Activated CD8-positive, alpha-beta memory T cell treated with anti-CD3 and anti-CD28 coated beads for 1 hour (primary cell): ENCODE results near the gene ARFGEF3.
"Not testable (repeated sequence)": the region's sequence is repeated elsewhere in the genome, so short reads cannot be mapped to it uniquely, and the experiment has no call there.

ENCODE experiments used
- DNase-seq, 2 donors: peaks; one replicate each; pipeline ENCODE4 v3.0.0-alpha.2; 2020; ENCODE audit warnings: low read depth in 1 of 2; ENCODE audit errors: extremely low read depth in 1 of 2

The ARFGEF3 gene

DNA sequence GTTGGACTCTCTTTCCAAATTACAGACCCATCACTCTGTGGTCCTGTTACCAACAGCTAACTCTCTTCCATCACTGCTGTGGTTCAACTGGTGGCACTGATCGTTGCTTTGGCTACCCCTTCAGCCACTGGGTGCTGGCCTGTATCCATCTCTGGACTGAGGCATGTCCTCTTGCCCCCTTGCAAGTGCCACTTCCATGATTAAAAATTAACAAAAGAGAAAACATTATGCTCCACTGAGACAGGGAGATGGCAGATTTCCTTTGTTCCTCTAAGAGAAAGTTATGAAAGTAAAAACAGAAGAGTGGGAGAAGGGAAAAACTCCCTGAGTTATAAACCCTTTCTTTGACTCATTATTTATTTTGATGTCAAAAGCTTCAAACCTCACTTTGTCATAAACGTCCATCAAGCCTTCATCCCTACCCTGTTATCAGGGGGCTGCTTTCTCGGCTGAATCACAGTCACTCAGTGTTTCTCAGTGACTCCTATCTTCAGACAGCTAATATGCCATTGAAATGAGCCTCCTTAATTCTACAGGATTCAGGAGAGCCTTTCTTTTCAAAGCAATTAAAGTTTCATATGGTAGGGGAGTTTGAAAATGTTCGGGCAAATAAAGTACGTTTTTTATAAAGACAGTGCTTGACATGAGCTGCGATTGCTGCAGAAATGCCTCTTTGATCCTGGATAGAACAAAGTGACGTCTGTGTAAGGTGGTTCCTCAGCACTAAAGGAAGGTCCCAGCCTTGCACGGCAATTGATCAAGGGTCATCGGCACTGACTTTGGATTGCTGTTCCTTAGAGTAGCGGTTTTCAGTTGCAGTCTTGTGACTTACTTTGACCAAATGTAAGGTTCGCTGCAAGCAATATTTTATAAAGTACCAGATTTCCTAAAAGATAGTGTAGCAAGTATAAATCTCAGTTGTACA lies 106.5 kb downstream of the ARFGEF3 start:
- DNase-seq = no peak

DNA sequence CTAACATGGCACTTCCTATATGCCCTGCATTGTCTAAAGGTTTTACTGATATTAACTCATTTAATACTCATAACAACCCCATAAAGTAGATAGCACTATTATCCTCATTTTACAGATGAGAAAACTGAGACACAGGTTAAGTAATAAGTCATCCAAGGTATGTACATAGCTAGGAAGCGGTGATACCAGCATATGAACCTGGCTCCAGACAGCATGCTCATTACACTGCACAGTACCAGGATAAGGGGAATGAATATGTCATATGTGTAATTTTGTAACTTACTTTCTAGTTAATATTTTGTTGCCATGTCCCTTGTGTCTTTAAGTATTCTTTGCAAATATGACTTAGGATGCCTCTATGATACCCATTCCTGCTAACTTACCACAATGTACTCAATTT lies 109.7 kb downstream of the ARFGEF3 start:
- no peak for DNase-seq

DNA sequence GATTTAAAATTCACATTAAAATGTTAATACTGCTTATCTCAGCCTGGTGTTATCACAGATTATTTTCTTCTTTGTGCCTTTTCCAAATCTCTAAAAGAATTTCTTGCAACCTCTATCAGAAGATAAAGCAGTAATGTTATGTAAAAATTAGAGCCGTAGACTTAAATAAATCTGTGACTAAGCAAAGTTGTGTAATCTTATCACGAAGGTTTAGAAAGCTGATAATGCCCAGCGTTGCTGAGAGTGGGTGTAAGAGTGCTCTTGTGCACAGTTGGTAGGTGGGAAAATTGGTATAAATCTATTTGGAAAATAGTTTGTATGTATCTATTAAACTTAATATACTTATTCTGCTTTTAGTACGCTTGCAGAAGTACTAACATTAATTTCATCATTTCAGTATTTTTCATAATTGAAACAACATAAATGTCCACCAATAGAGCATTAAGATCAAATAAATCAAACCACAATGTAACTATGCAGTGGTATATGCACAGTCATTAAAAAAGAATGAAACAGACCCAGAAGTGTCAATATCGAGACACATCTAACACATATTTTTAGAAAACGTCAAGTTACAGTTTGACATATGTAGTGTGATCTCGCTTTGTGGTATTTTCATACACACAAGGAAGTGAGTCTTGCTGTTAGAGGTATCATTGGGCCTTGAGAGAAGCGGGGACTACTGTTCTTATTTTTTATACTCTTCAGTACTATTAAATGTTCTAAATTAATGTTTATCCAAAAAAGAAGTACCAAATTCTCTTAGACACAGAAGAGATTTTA lies 111.0 kb downstream of the ARFGEF3 start:
- DNase-seq = no peak

DNA sequence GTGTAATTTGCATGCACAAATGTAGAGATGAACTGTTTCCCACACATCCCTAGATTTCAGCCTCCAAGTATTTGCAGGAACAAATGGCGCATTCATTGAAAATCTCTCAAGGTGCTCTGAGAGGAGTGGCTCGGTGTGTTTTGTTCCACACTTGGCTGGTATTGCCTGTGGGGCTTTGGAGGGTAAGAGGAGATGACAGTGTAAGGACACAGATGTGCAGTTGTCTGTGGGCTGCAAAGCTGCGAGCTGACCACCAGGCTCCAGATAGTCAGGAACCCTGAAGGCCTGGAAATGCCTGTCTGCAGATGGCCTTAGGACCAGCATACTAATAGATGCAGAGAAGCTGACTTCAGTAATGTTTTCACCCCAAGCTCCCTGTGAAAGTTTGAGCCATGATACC lies 114.2 kb downstream of the ARFGEF3 start:
- DNase-seq = no peak

DNA sequence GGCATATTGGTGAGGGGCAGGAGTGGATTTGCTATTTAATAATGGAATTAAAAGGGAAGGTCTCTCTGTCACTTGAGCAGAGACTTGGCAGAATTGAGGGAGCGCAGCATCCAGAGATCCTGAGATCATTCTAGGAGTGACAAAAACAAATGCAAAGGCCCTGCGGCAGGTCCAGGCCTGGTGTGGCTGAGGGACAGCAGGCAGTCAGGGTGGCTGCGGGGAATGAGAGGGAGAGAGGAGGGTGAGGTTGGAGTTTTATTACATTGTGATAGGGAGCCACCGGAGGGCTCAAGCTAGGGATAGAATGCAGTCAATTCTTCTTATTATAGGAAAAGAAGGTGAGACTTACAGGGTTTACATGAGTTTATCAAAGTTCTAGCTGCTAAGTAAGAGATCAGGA lies 116.1 kb downstream of the ARFGEF3 start:
- no peak for DNase-seq

DNA sequence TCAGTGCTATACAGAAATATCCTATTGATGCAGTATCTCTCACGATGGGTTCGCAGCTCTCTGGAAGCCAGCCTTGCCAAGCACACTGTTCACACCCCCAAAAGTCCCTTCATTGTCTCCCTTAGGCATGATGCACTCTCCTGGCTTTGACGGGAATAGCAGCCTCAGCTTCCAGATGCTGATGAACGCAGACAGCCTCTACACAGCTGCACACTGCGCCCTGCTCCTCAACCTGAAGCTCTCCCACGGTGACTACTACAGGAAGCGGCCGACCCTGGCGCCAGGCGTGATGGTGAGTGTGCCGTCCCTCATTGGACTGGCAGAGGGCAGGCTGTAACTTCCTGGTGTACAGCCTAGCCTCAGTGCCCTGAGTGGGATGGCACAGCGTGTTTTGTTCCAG lies 116.6 kb downstream of the ARFGEF3 start:
- DNase-seq = no peak

DNA sequence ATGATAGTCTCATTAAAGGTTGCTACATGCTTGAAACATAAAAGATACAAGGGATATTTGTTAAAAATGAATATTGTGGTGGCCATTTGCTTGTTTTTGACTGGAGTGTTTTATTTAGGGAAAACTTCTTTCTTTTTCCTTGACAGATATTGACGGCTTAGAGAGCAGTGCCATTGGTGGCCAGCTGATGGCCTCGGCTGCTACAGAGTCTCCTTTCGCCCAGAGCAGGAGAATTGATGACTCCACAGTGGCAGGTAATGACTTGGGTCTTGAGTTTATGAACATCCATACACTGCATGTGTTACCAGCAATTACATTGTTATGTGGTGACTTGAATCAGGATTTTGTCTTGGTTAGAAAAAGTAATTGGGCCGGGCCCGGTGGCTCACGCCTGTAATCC lies 124.1 kb downstream of the ARFGEF3 start:
- DNase-seq = no peak

DNA sequence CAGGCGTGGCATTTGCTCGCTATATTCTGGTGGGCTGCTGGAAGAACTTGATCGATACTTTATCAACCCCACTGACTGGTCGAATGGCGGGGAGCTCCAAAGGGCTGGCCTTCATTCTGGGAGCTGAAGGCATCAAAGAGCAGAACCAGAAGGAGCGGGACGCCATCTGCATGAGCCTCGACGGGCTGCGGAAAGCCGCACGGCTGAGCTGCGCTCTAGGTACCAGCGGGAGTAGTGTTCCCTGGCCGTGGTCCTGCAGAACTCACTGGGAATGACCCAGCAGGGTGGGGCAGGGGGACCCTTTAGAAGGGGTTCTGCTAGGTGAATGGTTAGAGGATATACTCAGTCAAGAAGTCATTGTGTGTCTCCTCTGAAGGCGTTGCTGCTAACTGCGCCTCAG lies 125.0 kb downstream of the ARFGEF3 start:
- DNase-seq = no peak

DNA sequence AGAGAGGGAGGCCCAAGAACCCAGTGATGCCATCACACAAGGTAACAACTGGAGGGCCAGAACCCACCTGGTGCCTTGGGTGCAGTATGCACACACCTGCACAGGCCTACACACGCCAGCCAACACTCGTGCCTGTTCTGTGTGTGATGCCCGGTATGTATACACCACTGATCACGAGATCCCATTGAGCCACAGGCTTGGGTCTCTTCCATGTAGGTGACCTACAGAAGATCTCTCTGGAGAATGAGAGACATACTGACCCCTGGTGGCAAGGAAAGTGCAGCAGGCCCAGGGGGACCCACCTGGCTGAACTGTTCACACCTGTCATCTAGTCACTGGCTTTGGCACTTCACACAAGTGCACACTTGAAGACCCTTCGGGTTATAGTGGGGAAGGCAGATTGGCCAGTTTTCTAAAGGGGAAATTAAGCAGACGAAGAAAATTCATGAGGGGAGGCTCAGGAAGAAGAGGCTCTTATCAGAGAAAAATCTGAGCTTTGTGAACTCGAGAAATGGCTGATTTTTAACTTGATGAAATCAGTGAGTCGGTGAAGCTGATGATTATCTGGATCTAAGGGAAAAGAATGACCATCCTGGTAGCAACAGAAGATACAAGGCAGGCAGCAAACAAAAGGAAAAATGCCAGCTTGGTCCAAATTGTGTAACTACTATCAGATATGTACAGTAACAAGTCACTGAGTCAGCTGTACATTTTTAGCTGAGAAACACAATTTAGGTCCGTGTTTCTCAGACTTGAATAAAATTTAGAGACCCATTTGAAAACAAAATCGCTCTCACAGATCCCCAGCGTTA lies 125.6 kb downstream of the ARFGEF3 start:
- DNase-seq = peak; percentile 4 to 15

DNA sequence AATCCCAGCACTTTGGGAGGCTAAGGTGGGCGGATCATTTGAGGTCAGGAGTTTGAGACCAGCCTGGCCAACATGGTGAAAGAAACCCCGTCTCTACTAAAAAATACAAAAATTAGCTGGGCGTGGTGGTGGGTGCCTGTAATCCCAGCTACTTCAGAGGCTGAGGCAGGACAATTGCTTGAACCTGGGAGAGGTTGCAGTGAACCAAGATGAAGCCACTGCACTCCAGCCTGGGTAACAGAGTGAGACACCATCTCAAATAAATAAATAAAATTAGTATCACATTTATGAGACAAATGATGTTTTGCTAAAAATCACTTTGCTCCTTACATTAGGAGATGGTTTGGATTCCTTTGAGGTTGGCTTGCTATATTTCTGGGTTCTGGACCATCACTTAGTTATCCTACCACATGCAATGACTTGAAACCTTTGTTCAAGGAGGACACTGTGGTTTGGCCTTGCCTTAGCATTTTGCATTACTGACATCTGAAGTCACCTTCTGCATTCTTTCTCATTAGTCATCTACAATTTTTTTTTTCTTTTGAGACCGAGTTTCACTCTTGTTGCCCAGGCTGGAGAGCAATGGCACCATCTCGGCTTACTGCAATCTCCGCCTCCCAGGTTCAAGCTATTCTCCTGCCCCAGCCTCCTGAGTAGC lies 126.8 kb downstream of the ARFGEF3 start:
- DNase-seq = not testable (repeated sequence)

DNA sequence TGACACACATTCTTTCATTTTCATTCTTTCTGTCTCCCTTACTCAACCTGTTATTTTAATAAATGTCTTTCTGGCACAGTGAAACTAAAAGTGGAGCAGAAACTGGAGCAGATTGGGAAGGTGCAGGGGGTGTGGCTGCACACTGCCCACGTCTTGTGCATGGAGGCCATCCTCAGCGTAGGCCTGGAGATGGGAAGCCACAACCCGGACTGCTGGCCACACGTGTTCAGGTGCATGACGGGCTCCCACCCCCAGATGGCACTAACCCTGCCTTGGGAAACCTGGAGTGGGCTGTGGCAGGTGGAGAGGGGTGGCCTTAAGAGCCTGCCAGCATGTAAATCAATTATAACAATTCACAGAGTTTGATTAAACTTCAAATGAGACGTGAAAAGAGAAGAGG lies 128.0 kb downstream of the ARFGEF3 start:
- no peak for DNase-seq

DNA sequence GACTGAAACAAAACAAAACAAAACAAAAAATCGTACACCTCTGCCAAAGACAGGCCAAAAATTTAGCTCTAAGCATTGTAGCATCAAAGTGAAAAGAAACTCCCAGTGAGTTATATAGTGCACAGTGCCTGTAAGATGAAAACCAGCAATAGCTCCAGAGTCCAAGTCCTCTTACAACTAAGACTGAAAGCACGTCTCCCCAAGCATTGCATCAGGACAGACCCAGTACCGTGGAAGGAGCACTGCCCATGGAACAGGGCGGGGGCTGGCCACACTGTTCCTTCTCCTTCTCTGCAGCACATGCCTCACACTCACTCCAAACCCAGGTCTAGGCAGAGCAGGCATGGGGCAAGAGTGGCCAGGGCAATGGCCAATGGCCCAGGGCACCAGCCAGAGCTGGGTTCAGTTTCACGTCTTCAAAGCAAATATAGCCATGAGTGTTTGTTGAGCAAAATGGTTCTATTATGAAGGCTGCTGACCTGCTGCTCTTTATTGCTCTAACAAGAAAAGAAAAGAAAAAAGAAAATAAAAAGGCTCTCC lies 128.8 kb downstream of the ARFGEF3 start:
- DNase-seq = no peak

DNA sequence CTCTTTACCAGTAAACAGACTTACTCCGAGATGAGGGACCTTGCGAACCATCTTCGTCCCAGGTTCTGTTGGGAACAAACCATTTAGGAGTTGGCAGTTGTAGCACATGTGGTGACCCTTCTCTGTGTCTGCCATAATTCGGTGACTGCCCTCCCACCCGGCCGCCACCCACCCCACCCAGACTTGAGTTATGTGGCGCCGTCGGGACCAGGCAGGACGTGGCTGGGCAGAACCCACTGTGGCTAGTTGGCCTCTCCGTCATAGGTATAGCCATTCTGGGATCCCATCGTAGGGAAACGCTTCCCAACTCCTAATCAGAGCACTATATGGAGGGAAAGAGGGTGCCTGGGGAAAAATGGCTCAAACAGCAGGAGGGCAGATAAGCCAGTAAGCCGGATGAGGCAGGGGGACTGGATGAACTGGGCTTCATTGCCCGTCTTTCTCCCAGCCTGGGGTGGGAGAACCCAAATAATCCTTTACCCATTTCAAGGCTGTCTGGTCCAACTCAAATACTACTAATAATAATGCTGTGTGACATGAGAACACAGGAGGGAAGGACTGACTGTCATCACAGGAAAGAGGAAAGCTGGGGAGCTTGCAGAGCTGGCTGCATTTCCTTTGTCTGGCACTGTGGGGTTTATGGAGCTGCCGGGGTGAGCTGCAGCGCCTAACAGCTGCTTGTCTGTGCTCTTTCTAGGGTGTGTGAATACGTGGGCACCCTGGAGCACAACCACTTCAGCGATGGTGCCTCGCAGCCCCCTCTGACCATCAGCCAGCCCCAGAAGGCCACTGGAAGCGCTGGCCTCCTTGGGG lies 129.5 kb downstream of the ARFGEF3 start:
- DNase-seq = no peak

DNA sequence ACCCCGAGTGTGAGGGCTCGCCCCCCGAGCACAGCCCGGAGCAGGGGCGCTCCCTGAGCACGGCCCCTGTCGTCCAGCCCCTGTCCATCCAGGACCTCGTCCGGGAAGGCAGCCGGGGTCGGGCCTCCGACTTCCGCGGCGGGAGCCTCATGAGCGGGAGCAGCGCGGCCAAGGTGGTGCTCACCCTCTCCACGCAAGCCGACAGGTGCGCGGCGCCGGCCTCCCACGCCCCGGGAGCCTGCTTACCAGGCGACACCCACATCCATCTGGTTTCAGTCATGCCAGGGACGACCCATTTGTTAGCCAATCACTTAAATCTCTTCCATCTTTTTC lies 130.1 kb downstream of the ARFGEF3 start:
- no peak for DNase-seq

DNA sequence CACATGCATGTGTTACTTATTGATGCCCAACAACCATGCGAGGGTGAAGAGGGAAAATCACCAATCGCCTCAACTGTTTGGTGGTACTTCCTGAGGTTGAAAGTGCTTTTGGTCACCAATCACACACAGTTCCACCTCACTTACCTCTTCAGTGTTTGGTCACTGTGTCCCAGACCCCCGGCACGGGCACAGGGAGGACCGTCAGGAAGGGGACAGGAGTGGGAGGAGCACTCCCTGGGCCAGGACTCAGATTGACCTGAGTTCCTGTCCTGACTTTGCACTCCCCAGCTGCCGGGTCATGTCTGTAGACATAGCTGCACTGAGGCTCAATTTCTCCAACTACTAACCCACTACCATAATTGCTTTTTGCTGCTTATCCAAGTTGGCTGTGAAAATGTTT lies 130.7 kb downstream of the ARFGEF3 start:
- no peak for DNase-seq

DNA sequence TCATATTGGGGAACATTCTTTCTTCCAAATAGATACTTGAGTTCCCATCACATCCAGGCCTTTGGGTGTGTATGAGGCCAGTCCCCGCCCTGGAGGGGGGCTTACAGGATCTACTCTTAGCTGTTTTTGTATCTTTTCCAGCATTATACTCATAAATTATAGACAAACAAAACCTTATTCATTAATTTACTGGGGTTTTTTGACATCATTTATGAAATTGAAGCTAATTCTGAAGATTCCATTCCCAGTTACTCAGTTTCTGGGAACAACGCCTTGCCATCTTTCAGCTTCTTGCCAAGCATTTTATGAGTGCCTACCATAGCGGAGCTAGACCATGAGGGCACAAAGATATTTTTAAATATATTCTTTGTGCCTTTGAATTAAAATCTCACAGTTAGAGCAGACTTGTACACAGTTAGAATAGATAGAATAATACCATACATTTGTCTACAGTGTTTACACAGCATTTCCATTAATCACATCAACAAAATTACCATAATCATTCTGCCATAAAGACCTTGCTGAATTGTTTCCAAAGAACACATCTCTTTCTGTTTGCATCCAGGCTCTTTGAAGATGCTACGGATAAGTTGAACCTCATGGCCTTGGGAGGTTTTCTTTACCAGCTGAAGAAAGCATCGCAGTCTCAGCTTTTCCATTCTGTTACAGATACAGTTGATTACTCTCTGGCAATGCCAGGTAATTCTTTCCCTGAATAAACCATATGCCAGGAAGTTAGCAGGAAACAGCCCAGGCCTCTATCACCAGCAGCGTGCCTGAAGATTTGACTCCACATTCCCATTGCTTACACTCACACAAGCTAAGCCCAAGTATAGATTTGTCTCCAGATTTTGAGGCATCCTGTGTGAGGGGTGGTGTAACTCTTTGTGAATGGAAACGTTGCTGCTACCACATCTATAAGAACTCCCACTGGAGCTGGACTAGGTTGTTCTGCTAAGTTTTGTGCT lies 132.0 kb downstream of the ARFGEF3 start:
- no peak for DNase-seq

DNA sequence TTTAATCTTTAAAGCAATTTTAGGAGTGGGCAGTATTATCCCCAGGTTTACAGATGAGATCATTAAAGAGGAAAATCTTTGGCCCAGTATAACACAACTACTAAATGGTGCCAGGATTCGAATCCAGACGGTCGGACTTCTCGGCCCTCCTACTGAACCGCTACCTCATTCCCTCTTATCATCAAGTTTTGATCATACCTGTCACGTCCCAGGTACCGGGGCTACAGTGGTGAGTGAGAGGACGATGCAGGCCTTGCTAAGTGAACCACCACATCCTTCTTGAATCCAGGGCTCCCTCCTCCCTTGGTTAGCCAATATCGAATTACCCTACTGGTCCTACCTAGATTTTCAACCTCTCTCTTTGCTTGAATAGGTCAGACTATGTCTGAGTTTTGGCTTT lies 134.6 kb downstream of the ARFGEF3 start:
- DNase-seq = no peak

DNA sequence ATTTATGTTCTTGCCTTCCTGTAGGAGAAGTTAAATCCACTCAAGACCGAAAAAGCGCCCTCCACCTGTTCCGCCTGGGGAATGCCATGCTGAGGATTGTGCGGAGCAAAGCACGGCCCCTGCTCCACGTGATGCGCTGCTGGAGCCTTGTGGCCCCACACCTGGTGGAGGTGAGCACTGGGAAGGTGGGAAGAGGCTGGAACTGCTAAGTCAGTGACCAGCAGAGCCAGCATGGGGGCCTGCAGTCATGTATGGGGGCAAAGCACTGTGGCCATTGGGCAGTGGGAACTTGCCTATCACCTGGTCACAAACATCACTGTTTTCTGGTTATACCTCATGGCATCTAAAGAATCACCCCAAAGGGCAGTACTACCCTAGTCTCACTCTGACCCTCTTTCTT lies 135.0 kb downstream of the ARFGEF3 start:
- no peak for DNase-seq
